NCI-H774 (cell line): ENCODE data around the gene SLC22A13.
"Not testable (repeated sequence)": the region's sequence is repeated elsewhere in the genome, so short reads cannot be mapped to it uniquely, and the experiment has no call there.

ENCODE experiments used
- DNase-seq: peaks from one replicate; lab custom pipeline; 2025; lab: John Stamatoyannopoulos, UW

Gene SLC22A13

GRCh38 chr3:38306941-38307340 lies 41.3 kb downstream of the SLC22A13 start:
- no peak for DNase-seq

DNA sequence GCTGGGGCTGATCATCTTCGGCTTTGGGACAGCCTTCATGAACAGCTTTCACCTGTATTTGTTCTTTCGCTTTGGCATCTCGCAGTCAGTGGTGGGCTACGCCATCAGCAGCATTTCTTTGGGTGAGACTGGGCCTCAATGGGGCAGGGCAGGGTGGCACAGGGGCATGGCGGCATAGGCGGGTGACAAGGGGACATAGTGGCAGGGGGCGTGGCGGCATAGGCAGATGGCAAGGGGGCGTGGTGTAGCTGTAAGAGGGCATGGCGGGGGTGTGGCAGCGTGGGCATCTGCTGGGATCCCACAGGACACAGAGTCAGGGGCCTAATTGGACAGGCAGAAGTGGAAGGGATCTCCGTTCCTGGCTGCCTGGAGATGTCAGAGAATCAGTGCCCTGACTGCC lies 42.0 kb downstream of the SLC22A13 start:
- no peak for DNase-seq

- no peak for DNase-seq
Measured at GRCh38 chr3:38308456-38308855, 42.8 kb downstream of the SLC22A13 start.

- no peak for DNase-seq
Measured at GRCh38 chr3:38311476-38311875, 45.9 kb downstream of the SLC22A13 start.

- no peak for DNase-seq
Measured at GRCh38 chr3:38311941-38312340, 46.3 kb downstream of the SLC22A13 start.

DNA sequence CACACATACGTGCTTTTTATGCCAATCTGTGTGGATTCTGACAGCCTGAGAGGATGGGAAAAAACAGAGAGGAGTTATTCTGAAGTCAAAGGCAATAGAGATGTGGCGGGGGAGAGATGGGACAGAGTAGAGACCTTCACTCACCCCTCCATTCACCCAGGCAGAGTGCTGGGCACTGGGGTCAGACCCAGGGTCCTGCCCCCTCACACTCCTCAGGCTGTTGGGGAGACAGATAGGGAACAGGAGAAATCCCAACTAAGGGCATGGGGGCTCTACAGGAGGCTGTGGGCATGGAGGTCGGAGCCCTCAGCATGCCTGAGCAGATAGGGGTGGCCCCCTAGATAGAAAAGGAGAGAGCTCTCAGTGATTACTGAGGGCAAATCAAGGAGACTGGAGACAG lies 46.7 kb downstream of the SLC22A13 start:
- no peak for DNase-seq

- no peak for DNase-seq
Measured at GRCh38 chr3:38313263-38313662, 47.7 kb downstream of the SLC22A13 start.

- DNase-seq = no peak
Measured at GRCh38 chr3:38313695-38314094, 48.1 kb downstream of the SLC22A13 start.

- no peak for DNase-seq
Measured at GRCh38 chr3:38314112-38314763, 48.6 kb downstream of the SLC22A13 start.

DNA sequence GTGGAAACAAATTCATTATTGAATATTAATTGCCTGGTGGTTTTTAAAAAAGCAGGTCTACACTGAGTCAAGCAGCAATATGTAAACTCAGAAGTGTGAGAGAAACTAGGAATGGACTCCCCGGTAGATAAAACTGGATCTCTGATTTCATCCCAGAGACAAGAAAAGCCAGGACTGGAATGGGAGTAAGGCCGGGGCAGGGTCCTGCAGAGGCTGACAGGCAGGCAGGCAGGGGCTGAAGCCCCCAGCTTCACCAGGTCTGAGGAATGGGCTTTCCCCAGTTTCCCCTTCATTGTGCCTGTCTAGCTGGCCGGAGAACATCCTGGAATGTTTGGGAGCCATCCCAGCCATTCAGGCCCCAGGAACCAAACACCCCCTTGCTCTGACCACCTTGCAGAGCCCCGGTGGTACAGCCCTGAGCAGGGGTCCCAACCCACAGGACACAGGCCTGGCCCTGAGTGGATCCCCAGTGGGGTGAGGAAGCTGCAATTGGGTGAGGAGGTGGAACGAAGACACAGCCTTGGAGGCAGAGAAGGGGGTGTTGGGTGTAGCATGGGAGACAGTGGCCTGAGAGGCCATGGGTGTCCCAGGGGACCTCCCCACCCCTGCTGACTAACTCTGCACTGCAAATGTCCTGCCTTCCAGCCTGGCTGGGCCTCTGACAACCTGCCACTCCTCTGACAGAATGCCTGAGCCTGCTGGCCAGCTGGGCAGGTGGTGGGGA lies 49.3 kb downstream of the SLC22A13 start:
- DNase-seq = no peak

DNA sequence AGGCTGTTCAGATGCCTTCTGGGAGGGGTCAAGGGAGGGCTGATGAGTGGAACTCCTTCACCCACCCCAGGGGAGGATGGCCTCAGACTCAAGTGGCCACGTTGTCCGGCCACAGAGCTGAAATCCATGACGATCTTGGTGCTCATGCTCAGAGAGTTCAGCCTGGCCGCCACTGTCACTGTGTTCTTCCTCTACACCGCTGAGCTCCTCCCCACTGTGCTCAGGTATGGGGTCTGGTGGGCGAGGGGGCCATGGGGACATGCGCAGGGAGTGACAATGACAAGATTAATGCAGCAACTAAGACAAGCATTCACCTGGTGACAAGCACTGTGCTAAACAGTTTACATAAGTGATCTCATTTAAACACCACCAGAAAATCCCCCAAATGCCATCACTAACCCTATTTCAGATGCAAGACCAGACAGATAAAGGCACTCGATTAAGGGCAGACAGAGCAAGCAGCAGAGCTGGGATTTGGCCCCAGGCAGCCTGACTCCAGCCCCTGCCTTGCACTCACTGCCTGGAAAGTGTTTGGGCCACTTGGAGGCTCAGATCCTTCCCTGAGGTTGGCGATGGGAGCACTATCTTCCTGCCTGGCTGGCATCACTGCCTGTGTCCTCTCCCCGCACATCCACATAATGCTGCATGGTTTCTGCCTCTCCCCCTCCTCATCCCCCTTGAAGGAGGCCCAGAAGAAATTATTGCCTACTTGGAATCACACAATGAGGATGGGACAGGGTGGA lies 50.0 kb downstream of the SLC22A13 start:
- no peak for DNase-seq

GRCh38 chr3:38316356-38317191 lies 51.0 kb downstream of the SLC22A13 start:
- DNase-seq = no peak

DNA sequence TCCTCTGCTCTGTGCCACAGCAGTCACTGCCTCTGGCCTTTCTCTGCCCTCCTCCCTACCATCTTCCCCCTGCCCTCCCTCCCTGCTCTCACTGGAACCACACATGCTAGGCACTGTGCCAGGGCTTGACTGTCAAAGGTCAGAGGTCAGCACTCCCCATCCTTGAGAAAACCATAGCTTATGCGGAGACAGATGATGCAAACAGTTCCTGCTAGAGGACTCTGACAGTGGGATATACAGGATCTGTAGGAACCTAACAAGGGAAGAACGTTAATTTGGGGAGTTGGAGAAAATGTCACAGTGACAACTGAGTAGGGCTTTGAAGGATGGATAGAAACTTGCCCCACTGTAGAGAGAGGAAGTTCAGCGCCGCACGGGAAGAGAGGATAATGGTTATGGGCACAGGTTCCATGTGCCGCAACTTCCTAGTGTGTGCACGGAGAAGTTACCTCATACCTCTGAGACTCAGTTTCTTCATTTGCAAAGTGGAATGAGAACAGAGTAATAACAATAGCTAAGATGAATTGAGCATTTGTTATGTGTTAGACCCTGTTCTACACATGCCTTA lies 51.7 kb downstream of the SLC22A13 start:
- no peak for DNase-seq

DNA sequence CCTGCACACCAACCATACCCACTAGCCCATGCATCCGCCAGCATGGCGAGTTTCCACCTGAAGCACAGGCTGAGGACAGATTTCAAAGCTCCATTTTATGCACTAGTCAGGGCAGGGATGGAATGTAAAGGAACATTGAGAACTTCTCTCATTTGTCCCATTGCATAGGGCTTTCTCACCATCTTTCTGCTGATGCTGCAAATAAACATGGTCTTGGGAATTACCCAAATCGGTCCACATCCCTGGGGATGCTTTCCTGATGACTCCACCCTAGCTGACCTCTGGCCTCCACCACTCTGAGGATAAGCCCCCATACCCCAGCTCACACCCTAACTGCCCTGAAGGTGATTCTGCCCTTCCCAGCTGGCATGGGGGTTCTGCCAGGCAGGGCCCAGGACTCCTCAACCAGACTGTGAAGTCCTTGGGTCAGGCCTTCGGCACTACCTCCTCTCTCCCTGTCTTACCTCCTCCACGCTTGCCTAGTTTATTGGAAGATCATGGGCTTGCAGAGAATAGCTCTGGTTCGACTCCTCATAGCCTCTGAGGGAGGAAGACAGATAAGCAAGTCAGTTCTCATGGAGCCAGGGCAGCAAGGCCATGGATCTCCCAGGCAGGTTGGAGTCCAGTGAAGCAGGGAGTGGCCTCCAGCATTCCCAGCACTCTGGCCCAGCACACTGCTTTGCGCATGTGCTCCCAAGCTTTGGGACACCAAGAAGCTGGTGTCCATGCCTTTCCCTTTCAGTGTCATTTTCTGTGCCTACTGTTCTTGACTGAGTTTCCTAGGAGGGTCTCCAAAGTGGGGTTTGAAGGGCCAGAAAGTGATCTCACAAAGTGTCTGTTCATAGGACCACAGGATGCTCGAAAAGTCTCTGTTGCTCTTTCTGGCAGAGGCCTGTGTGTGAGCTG lies 53.4 kb downstream of the SLC22A13 start:
- no peak for DNase-seq

DNA sequence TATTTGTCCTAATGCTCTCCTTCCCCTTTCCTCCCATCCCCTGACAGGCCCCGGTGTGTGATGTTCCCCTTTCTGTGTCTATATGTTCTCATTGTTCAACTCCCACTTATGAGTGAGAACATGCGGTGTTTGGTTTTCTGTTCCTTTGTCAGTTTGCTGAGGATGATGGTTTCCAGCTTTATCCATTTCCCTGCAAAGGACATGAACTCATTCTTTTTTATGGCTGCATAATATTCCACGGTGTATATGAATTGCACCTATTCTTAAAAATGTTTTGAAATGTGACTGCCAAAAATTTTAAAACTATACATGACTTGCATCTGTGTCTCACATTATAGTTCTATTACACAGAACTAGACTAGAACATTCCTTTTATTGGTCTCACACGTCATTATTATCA lies 55.0 kb downstream of the SLC22A13 start:
- DNase-seq = not testable (repeated sequence)

- no peak for DNase-seq
Measured at GRCh38 chr3:38323060-38323459, 57.4 kb downstream of the SLC22A13 start.

DNA sequence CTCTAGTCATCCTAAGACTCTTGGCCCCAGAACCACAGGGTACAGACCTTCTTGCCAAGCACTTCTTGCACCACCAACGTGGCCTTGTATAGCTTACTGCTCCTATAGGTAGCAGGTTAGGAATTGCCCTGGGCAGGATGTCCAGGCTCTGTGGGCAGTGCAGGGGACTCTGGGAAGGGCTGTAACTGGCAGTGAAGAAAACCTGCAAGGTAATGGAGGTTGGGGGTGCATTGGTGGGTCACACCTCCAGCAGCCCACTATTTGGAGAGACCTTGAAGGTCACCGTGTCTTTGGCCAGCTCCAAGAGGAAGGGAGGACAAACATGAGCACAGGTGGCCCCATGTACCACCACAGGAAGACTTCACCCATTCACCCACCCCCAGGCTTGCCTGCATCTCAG lies 59.6 kb downstream of the SLC22A13 start:
- no peak for DNase-seq

DNA sequence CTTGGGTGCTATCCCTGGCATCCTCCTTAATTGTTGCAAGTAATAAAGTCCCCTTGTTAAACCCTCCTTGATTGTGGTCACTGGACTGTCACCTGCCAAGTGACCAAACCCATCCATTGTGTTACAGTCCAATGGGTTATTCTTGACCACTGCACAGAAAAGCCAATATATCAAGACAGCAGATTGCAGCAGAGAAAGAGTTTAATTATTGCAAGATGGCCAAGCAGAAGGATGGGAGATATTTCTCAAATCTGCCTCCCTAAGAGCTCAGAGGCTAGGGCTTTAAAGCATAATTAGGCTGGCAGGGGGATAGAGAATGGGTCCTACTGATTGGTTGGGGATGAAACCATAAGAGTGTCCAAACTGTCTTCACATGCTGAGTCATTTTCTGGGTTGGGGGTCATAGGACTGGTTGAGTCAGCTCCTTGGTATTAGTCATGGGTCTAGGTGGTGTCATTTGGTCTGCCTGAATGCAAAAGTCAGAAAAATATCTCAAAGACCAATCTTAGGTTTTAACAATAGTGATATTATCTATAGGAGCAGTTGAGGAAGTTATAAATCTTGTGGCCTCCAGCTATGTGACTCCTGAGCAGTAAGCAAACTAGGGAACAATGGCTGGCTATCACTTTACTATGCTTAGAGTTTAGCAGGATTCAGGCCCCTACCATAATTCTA lies 61.9 kb downstream of the SLC22A13 start:
- DNase-seq = no peak
